KMS-11 (cell line): Measurements from ENCODE around the gene CLEC18B.

Experiments
- H2AFZ ChIP-seq: fragments of 200-600 bp; sonication (generic); 2 replicates; pipeline ENCODE4 v1.6.1; 2016; ENCODE audit warnings: antibody characterized with exemption, mixed run types, low read depth
- H3K27ac ChIP-seq: fragments of 200-600 bp; sonication (generic); 2 replicates; pipeline ENCODE4 v1.6.1; 2016; ENCODE audit warnings: mild to moderate bottlenecking, mixed run types
- H3K27me3 ChIP-seq: fragments of 200-600 bp; sonication (generic); 2 replicates; pipeline ENCODE4 v1.6.1; 2017; ENCODE audit warnings: mild to moderate bottlenecking, low read depth, mixed run types, moderate library complexity; ENCODE audit not compliant: insufficient read depth
- H3K36me3 ChIP-seq: fragments of 200-600 bp; sonication (generic); 2 replicates; pipeline ENCODE4 v1.6.1; 2017; ENCODE audit warnings: mild to moderate bottlenecking, mixed run types; ENCODE audit not compliant: insufficient read depth
- H3K4me1 ChIP-seq: fragments of 200-600 bp; sonication (generic); 2 replicates; pipeline ENCODE4 v1.6.1; 2016; ENCODE audit warnings: mild to moderate bottlenecking, low read depth, mixed run types; ENCODE audit not compliant: poor library complexity, severe bottlenecking
- H3K4me2 ChIP-seq: fragments of 200-600 bp; sonication (generic); 2 replicates; pipeline ENCODE4 v1.7.0; 2016; ENCODE audit warnings: mild to moderate bottlenecking, mixed run types
- H3K4me3 ChIP-seq: fragments of 200-600 bp; sonication (generic); IDR thresholded peaks from 2 replicates; pipeline ENCODE4 v1.6.1; 2017; ENCODE audit warnings: low read depth, low read length, mixed read lengths; ENCODE audit not compliant: insufficient read depth
- H3K79me2 ChIP-seq: fragments of 200-600 bp; sonication (generic); 2 replicates; pipeline ENCODE4 v1.6.1; 2016; ENCODE audit warnings: low read depth, mixed run types; ENCODE audit not compliant: insufficient read depth
- H3K9ac ChIP-seq: fragments of 200-600 bp; sonication (generic); 2 replicates; pipeline ENCODE4 v1.6.1; 2016; ENCODE audit warnings: mild to moderate bottlenecking, mixed run types
- H4K20me1 ChIP-seq: fragments of 200-600 bp; sonication (generic); 2 replicates; pipeline ENCODE4 v1.6.1; 2016; ENCODE audit warnings: mild to moderate bottlenecking, mixed run types; ENCODE audit not compliant: insufficient read depth
- TF ChIP-seq, protein P1 (sequence below): fragments of 200-600 bp; sonication (generic); conservative IDR thresholded peaks from 2 replicates; pipeline ENCODE4 v1.6.1; 2017; ENCODE audit warnings: low read depth, mild to moderate bottlenecking, antibody characterized with exemption, low read length, moderate library complexity, mixed read lengths

CLEC18B gene

DNA sequence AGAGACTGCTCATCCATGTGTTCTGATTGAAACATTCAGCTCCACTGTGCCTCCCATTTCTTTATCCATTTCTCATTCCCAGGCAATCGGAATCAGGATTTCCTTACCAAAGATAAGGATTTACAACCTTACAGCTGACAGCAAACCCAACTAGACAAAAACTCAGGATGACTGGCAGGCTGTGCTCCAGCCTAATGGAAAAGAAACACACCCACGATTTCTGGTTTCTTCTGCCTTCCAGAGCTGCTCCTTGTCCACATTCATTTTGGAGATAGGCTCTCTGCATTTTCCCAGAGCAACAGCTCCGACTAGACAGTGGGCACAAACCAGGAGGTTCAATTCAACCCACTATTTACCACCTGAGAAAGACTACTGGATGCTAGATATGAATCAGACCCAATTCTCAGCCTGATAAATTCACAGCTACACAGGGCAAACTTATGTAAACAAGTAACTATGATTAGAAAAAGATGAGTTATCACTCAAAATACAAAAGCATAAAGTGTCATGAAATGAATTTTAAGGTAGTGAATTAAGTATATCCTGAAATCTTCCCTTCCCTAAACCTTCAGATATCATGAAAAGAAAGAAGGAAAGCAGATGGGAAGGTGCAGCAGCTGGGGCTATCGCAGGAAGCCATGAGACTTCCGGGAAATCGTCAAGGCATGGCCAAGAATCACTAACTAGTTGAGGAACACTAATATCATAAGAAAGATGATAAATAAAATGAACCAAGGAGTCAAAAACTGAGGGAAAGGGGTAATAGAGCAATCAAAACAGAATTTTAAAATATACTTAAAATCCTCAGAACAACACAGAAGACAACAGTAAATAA lies 44.8 kb upstream of the CLEC18B start:
- peaks cover 2% of the 10 kb centered on the region for H3K36me3 ChIP-seq
- 0 out of 2 replicates have a peak, but pooled peaks cover 3% of the 10 kb centered on the region for H4K20me1 ChIP-seq
- H2AFZ ChIP-seq = no peak overlapping the region
- H3K4me3 ChIP-seq = no peak overlapping the region
- TF ChIP-seq, protein P1, sequence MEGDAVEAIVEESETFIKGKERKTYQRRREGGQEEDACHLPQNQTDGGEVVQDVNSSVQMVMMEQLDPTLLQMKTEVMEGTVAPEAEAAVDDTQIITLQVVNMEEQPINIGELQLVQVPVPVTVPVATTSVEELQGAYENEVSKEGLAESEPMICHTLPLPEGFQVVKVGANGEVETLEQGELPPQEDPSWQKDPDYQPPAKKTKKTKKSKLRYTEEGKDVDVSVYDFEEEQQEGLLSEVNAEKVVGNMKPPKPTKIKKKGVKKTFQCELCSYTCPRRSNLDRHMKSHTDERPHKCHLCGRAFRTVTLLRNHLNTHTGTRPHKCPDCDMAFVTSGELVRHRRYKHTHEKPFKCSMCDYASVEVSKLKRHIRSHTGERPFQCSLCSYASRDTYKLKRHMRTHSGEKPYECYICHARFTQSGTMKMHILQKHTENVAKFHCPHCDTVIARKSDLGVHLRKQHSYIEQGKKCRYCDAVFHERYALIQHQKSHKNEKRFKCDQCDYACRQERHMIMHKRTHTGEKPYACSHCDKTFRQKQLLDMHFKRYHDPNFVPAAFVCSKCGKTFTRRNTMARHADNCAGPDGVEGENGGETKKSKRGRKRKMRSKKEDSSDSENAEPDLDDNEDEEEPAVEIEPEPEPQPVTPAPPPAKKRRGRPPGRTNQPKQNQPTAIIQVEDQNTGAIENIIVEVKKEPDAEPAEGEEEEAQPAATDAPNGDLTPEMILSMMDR = no peak
- no peak overlapping the region for H3K27ac ChIP-seq
- no peaks in the 10 kb centered on the region for H3K79me2 ChIP-seq
- H3K27me3 ChIP-seq = no peaks in the 10 kb centered on the region
- no peak overlapping the region for H3K9ac ChIP-seq
- peaks cover 46% of the 10 kb centered on the region for H3K4me1 ChIP-seq
- H3K4me2 ChIP-seq = no peak overlapping the region

GRCh38 chr16:74465281-74465680 lies 44.0 kb upstream of the CLEC18B start:
- H3K4me3 ChIP-seq = no peak overlapping the region
- no peak overlapping the region for H3K4me2 ChIP-seq
- H3K36me3 ChIP-seq = no peaks in the 10 kb centered on the region; the same call in none of the 2 replicates
- no peaks in the 10 kb centered on the region for H3K27me3 ChIP-seq
- 0 out of 2 replicates have a peak, but pooled peaks cover 3% of the 10 kb centered on the region for H4K20me1 ChIP-seq
- H3K4me1 ChIP-seq = peaks cover 38% of the 10 kb centered on the region
- TF ChIP-seq, protein P1 = no peak
- no peak overlapping the region for H2AFZ ChIP-seq
- H3K9ac ChIP-seq = no peak overlapping the region
- H3K79me2 ChIP-seq = no peaks in the 10 kb centered on the region
- H3K27ac ChIP-seq = no peak overlapping the region

- Histone ChIP-seq H4K20me1 (0 out of 2 replicates have a peak, but pooled peaks cover 3% of the 10 kb centered on the region), H3K4me2 (no peak overlapping the region), H3K36me3 (no peaks in the 10 kb centered on the region; the same call in 1 of the 2 replicates), H3K4me1 (peaks cover 24% of the 10 kb centered on the region), H3K27me3 (no peaks in the 10 kb centered on the region), H3K4me3 (no peak overlapping the region), H3K79me2 (no peaks in the 10 kb centered on the region), H3K27ac (no peak overlapping the region), H3K9ac (no peak overlapping the region), H2AFZ (no peak overlapping the region)
- TF ChIP-seq, protein P1 = no peak
Observed at GRCh38 chr16:74463888-74464287, 42.6 kb upstream of the CLEC18B start.

- H3K36me3 ChIP-seq = peaks cover 4% of the 10 kb centered on the region; the same call in 1 of the 2 replicates
- no peak overlapping the region for H3K9ac ChIP-seq
- H3K79me2 ChIP-seq = no peaks in the 10 kb centered on the region
- H3K4me3 ChIP-seq = no peak overlapping the region
- no peaks in the 10 kb centered on the region for H3K27me3 ChIP-seq
- peaks cover 9% of the 10 kb centered on the region for H3K4me1 ChIP-seq
- TF ChIP-seq, protein P1 = no peak
- no peak overlapping the region for H3K27ac ChIP-seq
- no peak overlapping the region for H2AFZ ChIP-seq
- no peak overlapping the region for H3K4me2 ChIP-seq
- 0 out of 2 replicates have a peak, but pooled peaks cover 3% of the 10 kb centered on the region for H4K20me1 ChIP-seq
Observed at GRCh38 chr16:74462361-74462760, 41.1 kb upstream of the CLEC18B start.
